Measurements from ENCODE around the gene IL2RA.
"Not testable (repeated sequence)": the region's sequence is repeated elsewhere in the genome, so short reads cannot be mapped to it uniquely, and the experiment has no call there.

IL2RA gene

GRCh38 chr10:6056411-6057135 is 5.6 kb downstream of the IL2RA start:
- no peak for DNase-seq

- DNase-seq: no peak
Measured at GRCh38 chr10:6055929-6056328, 6.2 kb downstream of the IL2RA start.

- no peak for DNase-seq
Measured at GRCh38 chr10:6054884-6055283, 7.3 kb downstream of the IL2RA start.

GRCh38 chr10:6053816-6054631 is 8.1 kb downstream of the IL2RA start:
- DNase-seq: no peak

- no peak for DNase-seq
Measured at GRCh38 chr10:6053303-6053702, 8.9 kb downstream of the IL2RA start.

- DNase-seq: no peak
Measured at GRCh38 chr10:6052247-6053221, 9.6 kb downstream of the IL2RA start.

- no peak for DNase-seq
Measured at GRCh38 chr10:6050801-6051445, 11.2 kb downstream of the IL2RA start.

GRCh38 chr10:6049031-6049400 is 13.2 kb downstream of the IL2RA start:
- DNase-seq: no peak

GRCh38 chr10:6048281-6049030 is 13.7 kb downstream of the IL2RA start:
- no peak for DNase-seq

- DNase-seq: no peak
Measured at GRCh38 chr10:6047847-6048246, 14.3 kb downstream of the IL2RA start.

- DNase-seq: no peak
Measured at GRCh38 chr10:6046773-6047611, 15.2 kb downstream of the IL2RA start.

- no peak for DNase-seq
Measured at GRCh38 chr10:6045878-6046772, 16.0 kb downstream of the IL2RA start.

- no peak for DNase-seq
Measured at GRCh38 chr10:6045314-6045848, 16.8 kb downstream of the IL2RA start.

GRCh38 chr10:6044751-6045313 is 17.3 kb downstream of the IL2RA start:
- no peak for DNase-seq

GRCh38 chr10:6044060-6044459 is 18.1 kb downstream of the IL2RA start:
- no peak for DNase-seq

GRCh38 chr10:6043377-6043776 is 18.8 kb downstream of the IL2RA start:
- not testable (repeated sequence) for DNase-seq

GRCh38 chr10:6040205-6040604 is 22.0 kb downstream of the IL2RA start:
- no peak for DNase-seq

GRCh38 chr10:6039711-6040110 is 22.5 kb downstream of the IL2RA start:
- DNase-seq: no peak

- no peak for DNase-seq
Measured at GRCh38 chr10:6038071-6038631, 24.0 kb downstream of the IL2RA start.

Data from T1000 (cell line).